GM08714 (cell line): Measurements from ENCODE around the gene FNDC3B.
A peak's percentile ranks its signal among the peaks of the same experiment; 100 is the strongest.

Experiments used
- H3K4me3 ChIP-seq: fragments of 200-500 bp; sonication (Bioruptor generic); 2 replicates; pipeline ENCODE4 v1.5.1; 2014; ENCODE audit warnings: mild to moderate bottlenecking, low read length, inconsistent platforms
- ZNF274 ChIP-seq: IDR thresholded peaks from 2 replicates; pipeline ENCODE4 v1.6.1; 2012; ENCODE audit warnings: mild to moderate bottlenecking, low read depth, low read length

FNDC3B gene

DNA sequence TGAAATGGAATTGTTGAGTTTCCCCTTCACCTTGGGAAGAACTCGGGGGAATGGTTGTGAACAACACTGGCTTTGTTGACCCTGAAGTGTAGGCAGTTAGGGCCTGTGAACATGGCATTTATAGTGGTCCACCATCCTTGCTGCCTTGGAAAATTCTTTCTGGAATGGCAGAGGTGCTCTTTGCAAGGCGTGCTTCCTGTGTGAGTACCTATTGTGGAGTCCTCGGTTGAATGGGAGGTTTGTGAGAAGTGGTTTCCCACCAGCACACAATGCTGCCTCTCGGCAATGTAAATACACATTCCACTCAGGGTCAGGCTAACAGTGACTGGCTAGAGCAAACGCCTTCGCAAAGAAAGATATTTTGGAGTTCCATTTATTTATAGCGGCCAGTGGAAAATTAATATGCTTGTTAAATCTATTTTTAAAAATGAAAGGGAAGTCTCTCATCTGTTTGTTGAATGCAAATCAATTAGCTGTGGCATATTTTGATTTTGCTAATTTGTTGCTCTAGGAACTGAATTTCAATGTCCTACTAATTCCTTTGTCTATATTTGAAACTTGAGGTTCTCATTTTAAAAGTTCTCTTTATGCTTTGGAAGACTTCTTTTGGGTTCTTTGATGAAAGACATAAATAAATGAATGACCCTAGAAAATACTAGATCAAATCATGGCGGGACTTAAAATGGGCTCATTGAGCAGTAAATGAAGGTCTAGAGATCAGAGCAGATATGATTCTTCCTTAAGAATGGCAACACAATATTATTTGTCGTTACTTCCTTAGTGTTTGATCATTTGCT, 59.5 kb downstream of the FNDC3B start:
- TF ChIP-seq ZNF274: no peak
- no peak overlapping the region for H3K4me3 ChIP-seq

DNA sequence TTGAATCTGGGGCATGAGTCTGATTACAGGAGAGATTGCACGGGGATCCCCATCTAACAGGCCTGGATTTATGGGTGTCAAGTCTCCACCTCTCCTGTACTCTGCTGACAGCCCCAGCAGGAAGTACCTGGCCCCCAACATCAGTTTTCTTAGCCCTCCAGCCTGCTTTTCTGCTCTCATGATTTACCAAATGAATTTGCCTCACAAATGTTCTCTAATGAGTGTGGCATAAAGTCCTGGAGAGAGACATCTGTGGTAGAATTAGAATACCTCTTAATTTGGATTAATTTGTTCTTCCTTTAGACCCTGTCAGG, 60.1 kb downstream of the FNDC3B start:
- no peak overlapping the region for H3K4me3 ChIP-seq
- no peak for TF ChIP-seq ZNF274

DNA sequence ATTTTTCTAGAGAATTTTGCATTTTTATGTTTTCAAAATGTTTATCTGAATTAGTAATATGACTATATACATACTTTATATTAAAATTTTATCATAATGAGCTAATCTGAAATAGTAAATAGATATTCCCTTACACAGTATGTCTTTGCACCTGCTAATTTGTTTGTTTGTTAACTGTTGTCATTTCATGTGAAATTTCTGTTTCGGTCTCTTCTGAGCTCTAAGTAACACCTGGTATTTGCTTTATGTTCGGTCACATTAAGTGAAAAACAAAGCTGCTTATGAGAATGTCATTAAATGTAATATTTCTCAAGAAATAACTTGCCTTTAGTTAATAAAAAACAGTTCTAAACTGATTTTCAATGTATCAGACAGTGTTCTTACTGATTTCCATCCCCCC, 61.1 kb downstream of the FNDC3B start:
- TF ChIP-seq ZNF274: no peak
- no peak overlapping the region for H3K4me3 ChIP-seq

DNA sequence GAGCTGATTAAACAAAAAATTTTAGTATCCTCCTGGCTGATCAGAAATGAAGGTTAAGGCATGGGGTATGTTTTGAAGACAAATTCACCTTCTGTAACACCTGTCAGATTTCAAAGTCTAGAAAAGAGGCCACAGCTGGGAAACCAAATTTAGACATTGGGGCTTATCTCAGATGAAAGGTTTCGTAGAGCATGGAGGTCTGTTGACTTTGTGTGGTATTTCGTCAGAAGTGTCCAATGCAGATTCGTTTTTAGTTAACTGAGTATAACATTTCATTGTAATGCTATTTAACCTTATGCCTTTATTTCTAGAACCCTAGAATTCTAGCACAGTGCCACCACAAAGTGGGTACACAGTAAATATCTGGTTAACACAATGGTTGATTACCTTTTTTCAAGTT, 61.7 kb downstream of the FNDC3B start:
- no peak overlapping the region for H3K4me3 ChIP-seq
- TF ChIP-seq ZNF274: no peak

DNA sequence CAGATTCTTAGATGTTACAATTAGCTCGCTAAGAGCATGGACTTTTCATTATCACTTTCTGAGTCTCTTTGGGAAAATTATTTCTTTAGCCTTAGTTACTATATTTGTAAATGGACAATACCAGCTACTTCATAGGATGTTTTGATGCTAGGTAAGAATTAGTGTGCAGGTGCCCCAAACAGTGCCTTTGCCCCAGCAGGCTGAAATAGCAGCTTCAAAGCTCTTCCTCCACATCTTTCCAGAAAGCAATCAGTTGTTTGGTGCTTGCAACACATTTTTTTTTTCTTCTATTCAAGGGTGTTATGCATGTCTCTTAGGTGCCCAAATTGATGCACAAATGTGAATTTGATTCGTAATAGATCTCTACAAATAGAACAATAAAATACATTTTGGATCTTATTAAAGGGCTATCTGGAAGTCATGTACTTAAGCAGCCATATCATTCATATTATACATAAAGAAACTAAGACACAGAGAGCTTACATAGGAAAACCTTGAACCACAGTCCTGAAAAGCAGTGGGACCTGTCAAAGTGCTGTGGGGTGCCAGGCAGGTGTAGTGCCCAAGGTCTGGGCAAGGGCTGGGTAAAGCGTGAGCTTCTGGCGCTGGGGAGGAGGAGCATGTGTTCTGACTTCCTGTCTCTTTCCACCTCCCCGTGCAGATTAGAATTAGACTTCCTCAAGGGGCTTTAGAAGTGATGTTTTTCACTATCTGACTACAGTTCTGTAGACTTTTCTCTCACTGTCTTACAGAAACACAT, 62.9 kb downstream of the FNDC3B start:
- H3K4me3 ChIP-seq: no peak overlapping the region
- TF ChIP-seq ZNF274: no peak

DNA sequence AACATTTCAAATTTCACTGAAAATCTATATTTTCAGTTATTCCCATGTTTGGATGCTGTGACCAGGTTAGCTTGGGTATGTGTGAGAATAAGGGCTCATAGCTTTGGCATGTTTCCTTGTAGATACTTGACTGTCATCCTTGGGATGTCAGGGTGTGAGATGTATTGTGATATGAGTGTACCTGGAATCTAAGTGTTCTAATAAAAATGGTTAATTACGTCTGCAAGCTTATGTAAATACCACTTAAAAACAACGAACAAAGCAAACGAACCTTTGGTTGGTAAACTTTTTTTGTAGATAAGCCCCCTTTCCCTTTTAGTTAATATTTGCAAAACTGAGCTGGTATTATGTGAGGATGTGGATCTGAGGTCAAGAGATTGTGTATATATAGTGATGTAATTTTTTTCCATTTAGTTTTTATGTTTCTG, 63.5 kb downstream of the FNDC3B start:
- no peak for TF ChIP-seq ZNF274
- H3K4me3 ChIP-seq: no peak overlapping the region

DNA sequence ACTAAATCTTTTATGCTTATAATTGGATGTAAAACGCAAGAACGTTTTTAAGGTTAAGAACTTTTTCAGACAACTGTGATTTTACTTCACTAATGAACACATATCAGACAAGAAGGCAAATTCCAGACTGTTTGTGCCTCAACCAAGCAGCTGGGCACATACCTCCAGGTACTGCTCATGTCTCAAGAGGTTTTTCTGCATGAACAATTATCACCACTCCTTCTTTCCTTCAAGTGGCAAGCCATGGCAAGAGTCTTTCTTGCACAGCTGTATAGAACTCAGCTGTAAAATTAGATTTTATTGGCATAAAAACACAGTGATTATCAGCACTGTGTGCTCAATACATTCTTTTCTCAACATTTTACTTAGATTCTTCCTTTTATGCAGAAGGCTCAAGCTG, 64.3 kb downstream of the FNDC3B start:
- no peak overlapping the region for H3K4me3 ChIP-seq
- TF ChIP-seq ZNF274: no peak

DNA sequence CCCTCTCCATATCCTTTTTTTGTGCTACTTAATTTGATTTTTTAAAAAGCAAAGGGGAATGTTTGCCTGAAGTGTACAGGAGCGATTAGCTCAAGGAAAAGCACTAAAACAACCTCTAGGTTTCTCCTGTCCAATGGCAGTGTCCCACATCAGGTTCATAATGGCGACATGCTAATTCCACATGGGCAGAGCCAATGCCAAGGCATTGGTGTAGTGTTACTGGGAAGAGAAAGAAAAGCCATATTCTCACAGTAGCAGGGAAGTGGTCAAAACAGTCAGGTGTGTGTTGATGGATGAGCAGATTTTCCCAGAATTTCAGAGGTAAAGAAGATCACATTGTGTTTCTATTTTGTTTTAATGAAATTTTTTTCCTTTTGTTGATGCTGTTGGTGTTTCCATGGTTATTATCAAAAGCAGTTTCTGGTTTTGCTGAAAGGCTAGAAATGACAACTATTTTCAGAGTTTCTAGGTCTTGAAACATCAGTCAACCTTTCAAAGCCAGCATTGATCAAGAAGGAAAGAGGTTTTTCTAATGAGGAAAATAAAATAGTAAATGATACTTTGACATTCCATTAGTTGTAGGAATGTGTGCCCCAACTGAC, 65.2 kb downstream of the FNDC3B start:
- TF ChIP-seq ZNF274: no peak
- H3K4me3 ChIP-seq: no peak overlapping the region

DNA sequence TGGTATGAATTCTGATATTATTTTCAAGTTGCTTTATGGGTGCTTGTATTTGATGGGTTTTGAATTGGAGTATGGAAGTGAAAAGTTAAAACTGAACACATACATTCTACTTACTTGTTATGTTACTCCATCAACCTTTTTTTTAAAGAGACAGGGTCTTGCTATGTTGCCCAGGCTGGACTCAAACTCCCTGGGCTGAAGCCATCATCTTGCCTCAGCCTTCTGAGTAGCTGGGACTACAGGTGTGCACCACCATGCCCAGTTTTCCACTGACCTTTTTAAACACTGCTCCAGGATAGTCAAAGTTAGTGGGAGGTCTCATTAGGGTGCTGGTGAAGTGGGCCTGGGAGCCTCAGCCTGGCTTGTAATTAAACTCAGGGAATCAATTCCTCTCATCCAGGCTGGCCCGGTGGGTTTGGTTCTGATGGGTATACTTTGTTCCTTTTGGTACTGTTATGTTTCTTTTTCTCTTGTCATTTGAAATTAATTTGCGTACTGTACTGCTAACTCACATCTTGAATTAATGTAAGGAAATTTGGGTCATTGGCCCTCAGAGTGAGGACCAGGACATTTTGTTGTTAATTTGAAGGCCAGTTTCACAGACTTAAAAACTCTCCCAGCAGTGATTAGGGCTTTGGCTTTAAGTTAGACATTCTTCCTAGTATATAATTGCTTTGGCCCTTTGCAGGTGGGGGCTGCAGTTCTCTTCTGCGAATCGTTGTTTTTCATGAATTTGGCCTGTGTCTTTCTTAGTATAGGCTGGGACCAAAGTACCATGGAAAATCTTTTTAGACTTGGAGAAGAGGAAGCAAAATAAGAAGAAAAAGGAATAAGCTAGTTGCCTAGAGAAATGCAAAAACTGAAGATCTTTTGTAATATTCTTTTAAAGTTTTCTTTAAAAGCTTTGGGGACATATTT, 66.9 kb downstream of the FNDC3B start:
- H3K4me3 ChIP-seq: peak overlapping the region; percentile 61
- no peak for TF ChIP-seq ZNF274

DNA sequence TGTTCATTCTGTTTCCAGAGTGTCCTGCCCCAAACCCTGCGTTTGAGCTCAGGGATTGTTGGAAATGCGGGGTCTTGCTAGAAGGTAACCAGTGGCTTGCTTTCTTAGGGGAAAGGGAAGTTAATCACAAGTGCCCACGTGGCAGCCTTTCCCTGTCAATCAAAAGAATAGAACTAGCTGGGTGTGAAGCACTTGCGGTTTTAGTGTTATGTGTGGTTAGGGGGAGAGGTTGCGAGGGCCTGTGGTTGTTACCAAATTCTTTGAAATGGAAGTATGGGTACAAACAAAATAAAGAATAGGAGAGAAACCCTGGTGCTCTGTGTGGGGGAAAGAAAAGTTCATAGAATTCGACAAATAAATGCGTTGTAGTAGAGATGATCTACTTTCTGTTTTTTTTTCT, 67.6 kb downstream of the FNDC3B start:
- no peak for TF ChIP-seq ZNF274
- peak overlapping the region; percentile 61 for H3K4me3 ChIP-seq

DNA sequence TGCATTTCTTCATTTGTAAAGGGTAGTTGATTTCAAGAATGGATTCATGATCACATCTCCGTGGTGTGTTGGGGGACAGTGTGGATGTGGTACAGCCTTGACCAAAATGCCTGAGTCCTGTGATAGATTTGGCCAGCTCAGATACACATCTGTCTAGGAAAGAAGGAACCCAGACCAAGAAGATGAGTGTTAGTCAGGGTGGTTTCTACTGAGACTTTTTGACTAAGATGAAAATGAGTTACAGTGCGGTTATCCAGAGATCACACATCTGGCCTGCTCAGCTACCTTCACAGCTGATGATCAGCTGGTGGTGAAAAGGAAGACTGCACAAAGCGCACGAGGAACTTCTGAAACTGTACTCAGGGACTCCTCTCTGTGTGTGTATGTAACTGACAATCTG, 68.0 kb downstream of the FNDC3B start:
- no peak for TF ChIP-seq ZNF274
- peak overlapping the region; percentile 61 for H3K4me3 ChIP-seq

DNA sequence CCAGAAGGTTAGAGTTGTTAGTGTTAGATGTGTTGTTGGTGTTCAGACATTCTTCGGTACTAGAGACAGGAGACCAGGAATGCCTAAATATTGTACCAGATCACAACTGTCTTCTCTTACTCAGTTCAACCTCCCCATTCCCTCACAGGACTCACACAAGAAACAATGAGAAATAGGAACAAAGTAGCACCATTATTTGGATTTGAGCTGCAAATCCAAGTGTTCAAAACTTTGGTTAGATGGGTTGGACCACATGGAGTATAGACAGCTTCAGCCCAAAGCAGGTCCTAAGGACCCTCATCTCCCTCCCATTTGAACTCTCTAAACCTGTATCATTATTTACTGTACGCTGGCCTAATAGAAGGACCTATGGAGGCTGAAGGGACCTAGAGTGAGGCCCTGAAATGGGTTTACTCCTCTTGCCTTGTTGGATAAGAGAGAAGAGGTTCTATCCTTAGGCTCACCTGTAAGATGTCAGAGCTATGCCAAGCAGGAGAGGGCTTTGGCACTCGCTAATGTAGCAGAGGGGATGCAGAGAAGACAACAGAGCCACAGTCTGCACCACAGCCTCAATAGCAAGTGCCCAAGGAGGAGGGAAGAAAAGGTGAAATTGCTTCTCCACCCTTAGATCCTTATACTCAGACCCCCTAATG, 70.9 kb downstream of the FNDC3B start:
- TF ChIP-seq ZNF274: no peak
- no peak overlapping the region for H3K4me3 ChIP-seq

DNA sequence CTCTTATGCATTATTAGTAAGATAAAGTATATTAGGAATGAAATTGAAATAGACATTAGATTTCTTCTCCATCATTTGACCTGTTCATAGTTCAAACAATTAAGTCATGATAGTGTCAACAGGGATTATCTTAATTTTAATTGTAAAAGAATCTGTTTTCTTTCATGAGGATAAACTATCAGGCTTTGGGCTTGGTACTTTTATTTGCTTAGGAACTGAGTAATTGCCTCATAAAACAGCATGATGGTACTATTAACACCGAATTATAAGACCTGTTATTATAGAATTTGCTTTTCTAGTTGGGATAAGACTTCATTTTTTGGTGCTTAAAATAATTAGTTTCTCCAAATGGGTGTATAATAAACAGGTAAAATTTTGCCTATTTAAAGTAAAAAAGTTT, 71.8 kb downstream of the FNDC3B start:
- no peak for TF ChIP-seq ZNF274
- H3K4me3 ChIP-seq: no peak overlapping the region
